PC-3 (cell line): ENCODE measurements around the gene HRH1. TPM values are rescaled to one million over a fixed set of nuclear protein-coding genes. Genes with fewer than 3 reads are reported as not detected.
A peak's percentile ranks its signal among the peaks of the same experiment; 100 is the strongest.

Experiments
- ATAC-seq: fragments of 200-7000 bp; cut with Tn5 transposase; 2 replicates; pipeline ENCODE4 v1.9.1; 2020; ENCODE audit warnings: mild to moderate bottlenecking, moderate library complexity
- BruUV-seq: library from RNA; stranded (reverse); fragments of 400-500 nt; replicated peaks from 2 replicates; lab custom pipeline; 2021; lab: Mats Ljungman, UMichigan
- CTCF ChIA-PET: fragments of 300-600 bp; sonication (Branson Sonifier 250); formaldehyde crosslinking; loops from one replicate; lab custom pipeline; 2022; ENCODE audit warnings: antibody characterized with exemption; lab: Charles Lee
- POLR2A ChIA-PET: fragments of 300-600 bp; sonication (Branson Sonifier 250); formaldehyde crosslinking; loops from one replicate; lab custom pipeline; 2022; ENCODE audit warnings: antibody characterized with exemption; ENCODE audit not compliant: unreplicated experiment; lab: Charles Lee
- DNase-seq: peaks from one replicate; pipeline ENCODE4 v3.0.0-alpha.2; 2015
- H2AFZ ChIP-seq: fragments of 300-600 bp; sonication (generic); 2 replicates; pipeline ENCODE4 v1.6.0; 2016; ENCODE audit warnings: antibody characterized with exemption, low read length
- H3F3A ChIP-seq: fragments of 300-600 bp; sonication (generic); one replicate; pipeline ENCODE4 v1.6.0; 2017; ENCODE audit warnings: antibody characterized with exemption, low read length, control low read depth, mild to moderate bottlenecking; ENCODE audit not compliant: unreplicated experiment
- H3K27ac ChIP-seq: fragments of 300-600 bp; sonication (generic); 2 replicates; pipeline ENCODE4 v1.5.1; 2016; ENCODE audit warnings: mild to moderate bottlenecking, low read length
- H3K27me3 ChIP-seq: fragments of 300-600 bp; sonication (generic); 2 replicates; pipeline ENCODE4 v1.6.1; 2016; ENCODE audit warnings: low read length, mixed read lengths
- H3K36me3 ChIP-seq: fragments of 300-600 bp; sonication (generic); 2 replicates; pipeline ENCODE4 v1.6.1; 2016; ENCODE audit warnings: low read depth, mixed run types, low read length, mixed read lengths
- H3K4me1 ChIP-seq: fragments of 300-600 bp; sonication (generic); 2 replicates; pipeline ENCODE4 v1.5.1; 2016; ENCODE audit warnings: low read length; ENCODE audit not compliant: insufficient read depth
- H3K4me2 ChIP-seq: fragments of 300-600 bp; sonication (generic); 2 replicates; pipeline ENCODE4 v1.6.0; 2016; ENCODE audit warnings: low read length
- H3K4me3 ChIP-seq: fragments of 300-600 bp; sonication (generic); 2 replicates; pipeline ENCODE4 v1.5.1; 2016; ENCODE audit warnings: mild to moderate bottlenecking, low read length, mixed read lengths
- H3K79me2 ChIP-seq: fragments of 300-600 bp; sonication (generic); 2 replicates; pipeline ENCODE4 v1.6.1; 2017; ENCODE audit warnings: low read length, mixed read lengths
- H3K9ac ChIP-seq: fragments of 300-600 bp; sonication (generic); 2 replicates; pipeline ENCODE4 v1.6.0; 2016; ENCODE audit warnings: mild to moderate bottlenecking, low read length
- H3K9me2 ChIP-seq: fragments of 300-600 bp; sonication (generic); replicated peaks from 2 replicates; pipeline ENCODE4 v1.6.1; 2016; ENCODE audit warnings: mixed run types, low read length, mixed read lengths
- H3K9me3 ChIP-seq: fragments of 300-600 bp; sonication (generic); 2 replicates; pipeline ENCODE4 v1.6.1; 2016; ENCODE audit warnings: low read length, mixed read lengths
- H4K20me1 ChIP-seq: fragments of 300-600 bp; sonication (generic); 2 replicates; pipeline ENCODE4 v1.6.1; 2016; ENCODE audit warnings: low read length, mixed read lengths
- CTCF ChIP-seq: fragments of 300-600 bp; sonication (generic); conservative IDR thresholded peaks from 2 replicates; pipeline ENCODE4 v1.5.1; 2017; ENCODE audit warnings: antibody characterized with exemption, low read depth, mild to moderate bottlenecking, low read length
- EZH2 ChIP-seq: fragments of 300-600 bp; sonication (generic); IDR thresholded peaks from one replicate; pipeline ENCODE4 v1.6.1; 2017; ENCODE audit warnings: antibody characterized with exemption, mild to moderate bottlenecking, low read length; ENCODE audit not compliant: unreplicated experiment
- EZH2phosphoT487 ChIP-seq: fragments of 300-600 bp; sonication (generic); IDR thresholded peaks from 2 replicates; pipeline ENCODE4 v1.6.1; 2018; ENCODE audit warnings: mild to moderate bottlenecking, antibody characterized with exemption, low read length, borderline replicate concordance
- intact Hi-C: fragments of 100-400 bp; cut with micrococcal nuclease; formaldehyde crosslinking; loops from 2 replicates; pipeline ENCODE4 v1.9.0; 2023
- total RNA-seq: library from RNA; depleted of rRNA; stranded (reverse); fragments of >200 nt; gene quantifications from 2 replicates; pipeline ENCODE4 v1.2.3, GENCODE V29; 2014

Gene HRH1
- total RNA-seq, 1 experiment from 2014 or later: 5.9 TPM

- H3K4me1 ChIP-seq: peaks cover 25% of the 10 kb centered on the region
- ChIA-PET CTCF (interaction anchor here (1.1 kb wide), 1 partner anchor 34 kb away, joined by 4 read pairs; no protein-coding TSS in a partner anchor), POLR2A (interaction anchor here (0.5 to 2.7 kb wide), 9 partner anchors 17 to 1080 kb away, joined by 3 to 25 read pairs (median 3); no protein-coding TSS in a partner anchor)
- H3K9me3 ChIP-seq: no peaks in the 10 kb centered on the region
- H3K4me3 ChIP-seq: peak within 1 kb of the TSS; percentile 83
- no peaks in the 10 kb centered on the region for H3K9me2 ChIP-seq
- peak within 1 kb of the TSS; percentile 93 for H3K4me2 ChIP-seq
- peaks cover 50% of the 10 kb centered on the region for H3K79me2 ChIP-seq
- H3K36me3 ChIP-seq: peaks cover 20% of the 10 kb centered on the region
- intact Hi-C loops: loop anchor here (2.0 kb wide), 1 partner anchor 17 kb away; no protein-coding TSS in a partner anchor
- BruUV-seq: TSS peak; percentile 76
- ATAC-seq: peak; percentile 86
- peak; percentile 98 for DNase-seq
- peak within 1 kb of the TSS; percentile 54 for H3K27ac ChIP-seq
- no peaks in the 10 kb centered on the region for H3F3A ChIP-seq
- peak within 1 kb of the TSS; percentile 82 for H2AFZ ChIP-seq
- no peaks in the 10 kb centered on the region for H3K27me3 ChIP-seq
- H3K9ac ChIP-seq: peak within 1 kb of the TSS; percentile 93
- H4K20me1 ChIP-seq: 0 out of 2 replicates have a peak, but pooled peaks cover 3% of the 10 kb centered on the region
- no peak for TF ChIP-seq EZH2phosphoT487
- no peak for TF ChIP-seq CTCF
- no peak for TF ChIP-seq EZH2
Observed at GRCh38 chr3:11271986-11272904, 118.0 kb downstream of the HRH1 start, which contains the start of gene ATG7. ATG7 (plus strand) TSS chr3:11272397; CDS start chr3:11298696, 26,299 bp downstream.

GRCh38 chr3:11272906-11273574 lies 118.7 kb downstream of the HRH1 start:
- peaks cover 54% of the 10 kb centered on the region for H3K79me2 ChIP-seq
- peak overlapping the region; percentile 82 for H2AFZ ChIP-seq
- H3K27ac ChIP-seq: peak overlapping the region; percentile 54
- CTCF ChIA-PET: interaction anchor here (1.0 to 1.2 kb wide), 2 partner anchors 16 to 36 kb away, joined by 4 to 7 read pairs; no protein-coding TSS in a partner anchor
- no peaks in the 10 kb centered on the region for H3K27me3 ChIP-seq
- no peaks in the 10 kb centered on the region for H3F3A ChIP-seq
- peaks cover 25% of the 10 kb centered on the region for H3K4me1 ChIP-seq
- peak; percentile 39 for ATAC-seq
- DNase-seq: peak; percentile 51
- H3K9me3 ChIP-seq: no peaks in the 10 kb centered on the region
- peak overlapping the region; percentile 93 for H3K9ac ChIP-seq
- POLR2A ChIA-PET: interaction anchor here (0.6 to 2.7 kb wide), 6 partner anchors 12 to 322 kb away, joined by 3 to 25 read pairs (median 4); no protein-coding TSS in a partner anchor
- H4K20me1 ChIP-seq: 0 out of 2 replicates have a peak, but pooled peaks cover 3% of the 10 kb centered on the region
- no peaks in the 10 kb centered on the region for H3K9me2 ChIP-seq
- BruUV-seq: TSS peak; percentile 80
- H3K4me3 ChIP-seq: peak overlapping the region; percentile 83
- TF ChIP-seq CTCF (no peak), EZH2phosphoT487 (no peak), EZH2 (no peak)
- H3K4me2 ChIP-seq: peak overlapping the region; percentile 93
- H3K36me3 ChIP-seq: peaks cover 22% of the 10 kb centered on the region
- intact Hi-C loops: loop anchor here (1.0 to 2.0 kb wide), 2 partner anchors 16 to 35 kb away; no protein-coding TSS in a partner anchor
